Measurements from ENCODE around the gene CCDC27. TPM values are rescaled to one million over a fixed set of nuclear protein-coding genes. Genes with fewer than 3 reads are reported as not detected.

Gene CCDC27
- total RNA-seq, 1 experiment from 2014 or later = not detected

- H4K20me1 ChIP-seq (ENCODE audit: insufficient read depth) = no peaks in the 10 kb centered on the region
- H3K9me3 ChIP-seq (ENCODE audit: control insufficient read depth in 1 of 2, insufficient read depth in 1 of 2, low read depth in 1 of 2, low read length in 2 of 2) = no peaks in the 10 kb centered on the region
- no peak overlapping the region for H3K4me2 ChIP-seq (ENCODE audit: low read length)
- DNase-seq (ENCODE audit: low read depth, low spot score) (no peak), ATAC-seq (no peak)
- H3K27me3 ChIP-seq (ENCODE audit: insufficient read depth, low read length) = no peaks in the 10 kb centered on the region
- H3K27ac ChIP-seq (ENCODE audit: low read depth, low read length) = no peak overlapping the region
- no peaks in the 10 kb centered on the region for H3K79me2 ChIP-seq (ENCODE audit: insufficient read depth, low read length)
- H3K4me3 ChIP-seq (replicated peaks in 1 of 2; ENCODE audit: low read depth in 1 of 2, low read length in 2 of 2) = no peak overlapping the region
- BruUV-seq (replicated peaks) = no TSS peak
- H3K36me3 ChIP-seq (ENCODE audit: control insufficient read depth in 1 of 2, insufficient read depth in 2 of 2, low read length in 2 of 2) = no peaks in the 10 kb centered on the region
- CTCF ChIA-PET = interaction anchor here (1.0 kb wide), 1 partner anchor 14 kb away, joined by 3 read pairs; no protein-coding TSS in a partner anchor
- intact Hi-C loops (cut with micrococcal nuclease) = no loop called here
- H3K4me1 ChIP-seq (ENCODE audit: control insufficient read depth in 1 of 2, insufficient read depth in 2 of 2, low read length in 2 of 2) = no peaks in the 10 kb centered on the region
- no peaks in the 10 kb centered on the region for H3K9me2 ChIP-seq (ENCODE audit: insufficient read depth)
- TF ChIP-seq CTCF (IDR thresholded peaks at IDR 0.05 in 2 of 3, conservative IDR thresholded peaks at IDR 0.05 in 1 of 3; ENCODE audit: borderline replicate concordance in 1 of 3, insufficient read depth in 1 of 3, low read depth in 2 of 3, low read length in 2 of 3) (no peak), EGR1 (IDR thresholded peaks at IDR 0.05; ENCODE audit: low read depth) (no peak), CBX3 (IDR thresholded peaks at IDR 0.05; ENCODE audit: low read depth) (no peak), EZH2phosphoT487 (IDR thresholded peaks at IDR 0.05; ENCODE audit: borderline replicate concordance) (no peak), ZFX (IDR thresholded peaks at IDR 0.05) (no peak), POLR2A (IDR thresholded peaks at IDR 0.05; ENCODE audit: borderline replicate concordance, extremely low read depth, insufficient read depth, insufficient read length) (no peak), RAD21 (IDR thresholded peaks at IDR 0.05; ENCODE audit: low read depth) (no peak), MAX (IDR thresholded peaks at IDR 0.05) (no peak), YY1 (IDR thresholded peaks at IDR 0.05; ENCODE audit: extremely low read depth, insufficient replicate concordance, low read depth, low read length) (no peak), JUND (IDR thresholded peaks at IDR 0.05) (no peak), POLR2AphosphoS5 (IDR thresholded peaks at IDR 0.05; ENCODE audit: low read depth, low read length) (no peak), ELF1 (IDR thresholded peaks at IDR 0.05; ENCODE audit: borderline replicate concordance, low read depth) (no peak), SRF (IDR thresholded peaks at IDR 0.05; ENCODE audit: low read depth) (no peak)
- no peak overlapping the region for H3K9ac ChIP-seq (ENCODE audit: low read length)
- POLR2A ChIA-PET = no interaction called here
- RAD21 ChIA-PET (ENCODE audit: low non-redundant PET in 1 of 2, low total read pairs in 2 of 2, uncharacterized antibody in 2 of 2, unreplicated experiment in 2 of 2) = no interaction called here
- H2AFZ ChIP-seq (ENCODE audit: low read depth, low read length, poor library complexity, severe bottlenecking) = no peak overlapping the region
These were observed 42.0 kb upstream of the CCDC27 start for GRCh38 chr1:3710251-3710650.

Measured in HCT116 (cell line).